ENCODE data around the gene HELT. TPM values are rescaled to one million over a fixed set of nuclear protein-coding genes. Genes with fewer than 3 reads are reported as not detected.

The HELT gene
- total RNA-seq, 1 donor from 2014 or later, result not detected

GRCh38 chr4:185015108-185015507 lies 3.2 kb upstream of the HELT start:
- Mint-ChIP-seq H3K9me3 (ENCODE audit: low read depth) (no peaks in the 10 kb centered on the region), H3K4me3 (ENCODE audit: unreplicated experiment) (no peak overlapping the region), H3K27ac (ENCODE audit: unreplicated experiment) (no peak overlapping the region), H3K27me3 (ENCODE audit: low read depth) (peaks cover 87% of the 10 kb centered on the region), H3K4me1 (ENCODE audit: low read depth) (peaks cover 20% of the 10 kb centered on the region), H3K36me3 (ENCODE audit: low read depth) (no peaks in the 10 kb centered on the region)
- TF ChIP-seq, protein P1, sequence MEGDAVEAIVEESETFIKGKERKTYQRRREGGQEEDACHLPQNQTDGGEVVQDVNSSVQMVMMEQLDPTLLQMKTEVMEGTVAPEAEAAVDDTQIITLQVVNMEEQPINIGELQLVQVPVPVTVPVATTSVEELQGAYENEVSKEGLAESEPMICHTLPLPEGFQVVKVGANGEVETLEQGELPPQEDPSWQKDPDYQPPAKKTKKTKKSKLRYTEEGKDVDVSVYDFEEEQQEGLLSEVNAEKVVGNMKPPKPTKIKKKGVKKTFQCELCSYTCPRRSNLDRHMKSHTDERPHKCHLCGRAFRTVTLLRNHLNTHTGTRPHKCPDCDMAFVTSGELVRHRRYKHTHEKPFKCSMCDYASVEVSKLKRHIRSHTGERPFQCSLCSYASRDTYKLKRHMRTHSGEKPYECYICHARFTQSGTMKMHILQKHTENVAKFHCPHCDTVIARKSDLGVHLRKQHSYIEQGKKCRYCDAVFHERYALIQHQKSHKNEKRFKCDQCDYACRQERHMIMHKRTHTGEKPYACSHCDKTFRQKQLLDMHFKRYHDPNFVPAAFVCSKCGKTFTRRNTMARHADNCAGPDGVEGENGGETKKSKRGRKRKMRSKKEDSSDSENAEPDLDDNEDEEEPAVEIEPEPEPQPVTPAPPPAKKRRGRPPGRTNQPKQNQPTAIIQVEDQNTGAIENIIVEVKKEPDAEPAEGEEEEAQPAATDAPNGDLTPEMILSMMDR (IDR thresholded peaks at IDR 0.05), result peak; percentile 41
- no peak for DNase-seq (ENCODE audit: low spot score)

- TF ChIP-seq, protein P1 (IDR thresholded peaks at IDR 0.05), result no peak
- Mint-ChIP-seq H3K9me3 (ENCODE audit: low read depth) (no peaks in the 10 kb centered on the region), H3K36me3 (ENCODE audit: low read depth) (no peaks in the 10 kb centered on the region), H3K27me3 (ENCODE audit: low read depth) (peaks cover 83% of the 10 kb centered on the region), H3K27ac (ENCODE audit: unreplicated experiment) (no peak overlapping the region), H3K4me3 (ENCODE audit: unreplicated experiment) (no peak overlapping the region), H3K4me1 (ENCODE audit: low read depth) (peaks cover 28% of the 10 kb centered on the region)
- no peak for DNase-seq (ENCODE audit: low spot score)
Measured at GRCh38 chr4:185016101-185016940, 2.0 kb upstream of the HELT start.

- Mint-ChIP-seq H3K4me3 (ENCODE audit: unreplicated experiment) (no peak overlapping the region), H3K36me3 (ENCODE audit: low read depth) (no peaks in the 10 kb centered on the region), H3K9me3 (ENCODE audit: low read depth) (no peaks in the 10 kb centered on the region), H3K27me3 (ENCODE audit: low read depth) (peaks cover 84% of the 10 kb centered on the region), H3K4me1 (ENCODE audit: low read depth) (peaks cover 32% of the 10 kb centered on the region), H3K27ac (ENCODE audit: unreplicated experiment) (no peak overlapping the region)
- TF ChIP-seq, protein P1 (IDR thresholded peaks at IDR 0.05), result no peak
- no peak for DNase-seq (ENCODE audit: low spot score)
Measured at GRCh38 chr4:185016946-185017758, 1.1 kb upstream of the HELT start.

GRCh38 chr4:185018834-185019455 lies 655 bp downstream of the HELT start:
- no peak overlapping the region for H3K27ac Mint-ChIP-seq (ENCODE audit: unreplicated experiment)
- peak overlapping the region; percentile 33 for H3K4me3 Mint-ChIP-seq (ENCODE audit: unreplicated experiment)
- H3K4me1 Mint-ChIP-seq (ENCODE audit: low read depth), result peaks cover 32% of the 10 kb centered on the region
- H3K36me3 Mint-ChIP-seq (ENCODE audit: low read depth), result no peaks in the 10 kb centered on the region
- H3K9me3 Mint-ChIP-seq (ENCODE audit: low read depth), result no peaks in the 10 kb centered on the region
- H3K27me3 Mint-ChIP-seq (ENCODE audit: low read depth), result peaks cover 84% of the 10 kb centered on the region
- no peak for DNase-seq (ENCODE audit: low spot score)
- TF ChIP-seq, protein P1 (IDR thresholded peaks at IDR 0.05), result no peak
